PC-9 (cell line): Measurements from ENCODE around the gene APPL2.

Experiments
- EZH2 ChIP-seq: fragments of 200-600 bp; sonication (generic); IDR thresholded peaks from 2 replicates; pipeline ENCODE4 v1.8.0; 2017; ENCODE audit warnings: antibody characterized with exemption, low read depth
- TF ChIP-seq, protein P1 (sequence below): fragments of 200-600 bp; sonication (generic); conservative IDR thresholded peaks from 2 replicates; pipeline ENCODE4 v1.6.1; 2017; ENCODE audit warnings: mixed run types, antibody characterized with exemption, mild to moderate bottlenecking, moderate library complexity

DNA sequence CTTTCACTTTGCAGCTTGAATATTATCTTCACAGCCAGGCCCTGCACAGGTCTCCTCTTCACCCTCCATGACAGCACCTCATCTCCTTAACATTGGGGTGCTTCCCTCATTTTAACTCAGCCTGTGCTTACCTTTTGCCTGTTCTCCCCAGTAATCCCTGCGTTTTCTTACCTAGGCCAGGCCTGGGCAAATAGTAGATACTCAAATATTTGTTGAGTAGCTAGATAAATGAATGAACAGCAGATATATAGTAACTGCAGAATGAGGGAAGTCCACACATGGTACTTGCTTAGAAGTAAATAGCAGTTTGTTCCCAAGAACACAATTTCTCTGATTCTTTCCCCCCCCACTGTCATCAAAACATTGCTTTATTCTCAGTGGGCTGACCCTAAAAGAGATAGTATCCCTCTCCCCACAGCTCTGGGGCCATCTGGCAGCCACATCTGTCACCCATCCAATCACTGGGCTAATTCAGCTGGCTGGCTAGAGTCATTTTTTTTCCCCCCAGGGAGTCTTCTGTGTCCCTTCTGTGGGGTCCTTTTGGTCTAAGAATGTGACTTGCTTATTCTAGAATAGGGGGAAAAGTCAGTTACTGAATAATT is 43.2 kb downstream of the APPL2 start:
- TF ChIP-seq, protein P1, sequence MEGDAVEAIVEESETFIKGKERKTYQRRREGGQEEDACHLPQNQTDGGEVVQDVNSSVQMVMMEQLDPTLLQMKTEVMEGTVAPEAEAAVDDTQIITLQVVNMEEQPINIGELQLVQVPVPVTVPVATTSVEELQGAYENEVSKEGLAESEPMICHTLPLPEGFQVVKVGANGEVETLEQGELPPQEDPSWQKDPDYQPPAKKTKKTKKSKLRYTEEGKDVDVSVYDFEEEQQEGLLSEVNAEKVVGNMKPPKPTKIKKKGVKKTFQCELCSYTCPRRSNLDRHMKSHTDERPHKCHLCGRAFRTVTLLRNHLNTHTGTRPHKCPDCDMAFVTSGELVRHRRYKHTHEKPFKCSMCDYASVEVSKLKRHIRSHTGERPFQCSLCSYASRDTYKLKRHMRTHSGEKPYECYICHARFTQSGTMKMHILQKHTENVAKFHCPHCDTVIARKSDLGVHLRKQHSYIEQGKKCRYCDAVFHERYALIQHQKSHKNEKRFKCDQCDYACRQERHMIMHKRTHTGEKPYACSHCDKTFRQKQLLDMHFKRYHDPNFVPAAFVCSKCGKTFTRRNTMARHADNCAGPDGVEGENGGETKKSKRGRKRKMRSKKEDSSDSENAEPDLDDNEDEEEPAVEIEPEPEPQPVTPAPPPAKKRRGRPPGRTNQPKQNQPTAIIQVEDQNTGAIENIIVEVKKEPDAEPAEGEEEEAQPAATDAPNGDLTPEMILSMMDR: no peak
- TF ChIP-seq EZH2: no peak
